HS-27A (cell line): ENCODE data around the gene ADGRD1.
"Not testable (repeated sequence)": the region's sequence is repeated elsewhere in the genome, so short reads cannot be mapped to it uniquely, and the experiment has no call there.

Source experiments
- DNase-seq: peaks from one replicate; pipeline ENCODE4 v3.0.0-alpha.2; 2012; ENCODE audit warnings: low read depth, missing footprints

Gene ADGRD1

GRCh38 chr12:130987151-130987931 lies 33.6 kb downstream of the ADGRD1 start:
- no peak for DNase-seq

- no peak for DNase-seq
Measured at GRCh38 chr12:130988261-130988660, 34.6 kb downstream of the ADGRD1 start.

- no peak for DNase-seq
Measured at GRCh38 chr12:130988751-130989150, 35.0 kb downstream of the ADGRD1 start.

GRCh38 chr12:130989391-130989790 lies 35.7 kb downstream of the ADGRD1 start:
- DNase-seq = no peak

GRCh38 chr12:130990034-130990433 lies 36.3 kb downstream of the ADGRD1 start:
- no peak for DNase-seq

- DNase-seq = no peak
Measured at GRCh38 chr12:130992448-130992847, 38.7 kb downstream of the ADGRD1 start.

- no peak for DNase-seq
Measured at GRCh38 chr12:130992979-130993538, 39.4 kb downstream of the ADGRD1 start.

GRCh38 chr12:130993759-130994670 lies 40.3 kb downstream of the ADGRD1 start:
- no peak for DNase-seq

GRCh38 chr12:130994821-130995375 lies 41.2 kb downstream of the ADGRD1 start:
- DNase-seq = no peak

- not testable (repeated sequence) for DNase-seq
Measured at GRCh38 chr12:130995386-130995969, 41.8 kb downstream of the ADGRD1 start.

GRCh38 chr12:130998136-130998535 lies 44.4 kb downstream of the ADGRD1 start:
- no peak for DNase-seq

- no peak for DNase-seq
Measured at GRCh38 chr12:131000000-131000486, 46.3 kb downstream of the ADGRD1 start.

GRCh38 chr12:131001493-131001892 lies 47.8 kb downstream of the ADGRD1 start:
- DNase-seq = no peak

GRCh38 chr12:131002216-131002631 lies 48.5 kb downstream of the ADGRD1 start:
- DNase-seq = no peak

- DNase-seq = no peak
Measured at GRCh38 chr12:131003036-131003715, 49.5 kb downstream of the ADGRD1 start.

- no peak for DNase-seq
Measured at GRCh38 chr12:131003716-131004045, 50.0 kb downstream of the ADGRD1 start.

- DNase-seq = no peak
Measured at GRCh38 chr12:131004166-131004565, 50.5 kb downstream of the ADGRD1 start.

GRCh38 chr12:131005161-131006035 lies 51.7 kb downstream of the ADGRD1 start:
- no peak for DNase-seq

GRCh38 chr12:131006036-131006735 lies 52.5 kb downstream of the ADGRD1 start:
- no peak for DNase-seq
